Measurements from ENCODE around the gene RPRD2.
"Not testable (repeated sequence)": the region's sequence is repeated elsewhere in the genome, so short reads cannot be mapped to it uniquely, and the experiment has no call there.

Gene RPRD2

DNA sequence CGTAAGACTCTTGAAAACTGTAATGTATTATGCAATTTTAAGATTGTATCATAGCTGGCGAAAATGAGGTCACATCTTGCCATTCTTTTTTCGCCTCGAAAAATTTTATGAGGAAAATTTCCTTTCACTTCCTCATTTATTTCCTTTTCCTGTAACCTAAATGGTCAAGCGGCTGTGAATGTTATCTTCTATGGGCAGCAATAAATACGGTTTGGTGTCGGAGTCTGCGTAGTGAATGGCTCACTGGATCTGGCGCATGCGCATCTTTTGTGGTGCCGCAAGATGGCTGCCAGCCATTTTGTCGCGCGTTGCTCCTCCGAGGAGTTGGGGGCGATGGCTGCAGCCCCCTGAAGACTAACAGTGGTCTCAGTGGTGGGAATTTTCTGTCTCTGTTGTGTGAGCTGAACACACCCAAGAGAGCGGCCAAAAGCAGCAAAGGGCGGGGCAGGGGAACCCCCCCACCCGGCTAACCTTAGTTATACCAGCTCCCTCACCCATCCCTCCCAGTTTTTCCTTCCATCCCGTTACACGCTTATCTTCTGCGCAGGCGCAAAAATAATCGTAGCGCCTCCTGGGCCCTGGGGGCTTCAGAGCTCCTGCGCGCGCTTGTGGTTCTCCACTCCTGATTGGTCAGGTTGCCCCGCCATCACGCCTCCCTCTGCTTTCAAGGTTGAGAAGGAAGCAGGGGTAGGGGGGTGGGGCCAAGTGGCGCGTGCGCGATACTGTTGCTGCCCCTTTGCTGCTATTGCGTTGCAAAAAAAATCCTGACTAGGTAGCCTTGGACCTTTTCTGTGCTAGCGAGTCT, at the start of gene RPRD2:
Gene RPRD2, plus strand, starts transcription at position 722 of the 805 bp plus-strand sequence. CDS start 568 bp downstream, outside the sequence.
- DNase-seq = peak; percentile 99

DNA sequence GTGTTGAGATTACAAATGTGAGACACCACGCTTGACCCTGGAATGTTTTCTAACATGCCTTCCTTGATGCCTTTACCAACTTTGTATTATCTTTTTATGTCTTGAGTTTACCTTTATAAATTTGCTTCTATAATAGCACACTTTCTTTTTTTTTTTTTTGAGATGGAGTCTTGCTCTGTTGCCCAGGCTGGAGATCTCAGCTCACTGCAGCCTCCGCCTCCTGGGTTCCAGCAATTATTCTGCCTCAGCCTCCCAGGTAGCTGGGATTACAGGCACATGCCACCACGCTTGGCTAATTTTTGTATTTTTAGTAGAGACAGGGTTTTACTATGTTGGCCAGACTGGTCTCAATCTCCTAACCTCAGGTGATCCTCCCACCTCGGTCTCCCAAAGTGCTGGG, 49.3 kb upstream of the RPRD2 start:
- not testable (repeated sequence) for DNase-seq

- no peak for DNase-seq
Measured at GRCh38 chr1:150320667-150320978, 43.3 kb upstream of the RPRD2 start.

- no peak for DNase-seq
Measured at GRCh38 chr1:150321826-150322166, 42.2 kb upstream of the RPRD2 start.

DNA sequence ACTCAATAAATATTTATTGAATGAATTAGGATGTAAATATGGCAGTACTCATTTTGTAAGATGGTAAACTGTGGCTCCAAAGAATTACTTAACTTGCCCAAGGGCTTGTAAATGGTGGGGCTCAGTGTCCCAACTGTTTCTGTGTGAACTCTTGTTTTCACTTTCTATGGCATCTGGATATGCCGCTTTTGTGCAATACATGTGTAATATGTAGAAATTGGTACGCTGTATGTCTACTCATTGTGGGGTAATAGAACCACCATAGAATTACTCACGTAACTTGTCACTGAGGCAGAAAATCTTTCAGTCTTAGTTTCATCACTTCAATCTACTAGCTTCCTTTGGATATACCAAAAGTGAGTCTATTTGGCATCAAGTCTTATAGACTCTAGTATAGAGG, 41.6 kb upstream of the RPRD2 start:
- peak; percentile 95 for DNase-seq

DNA sequence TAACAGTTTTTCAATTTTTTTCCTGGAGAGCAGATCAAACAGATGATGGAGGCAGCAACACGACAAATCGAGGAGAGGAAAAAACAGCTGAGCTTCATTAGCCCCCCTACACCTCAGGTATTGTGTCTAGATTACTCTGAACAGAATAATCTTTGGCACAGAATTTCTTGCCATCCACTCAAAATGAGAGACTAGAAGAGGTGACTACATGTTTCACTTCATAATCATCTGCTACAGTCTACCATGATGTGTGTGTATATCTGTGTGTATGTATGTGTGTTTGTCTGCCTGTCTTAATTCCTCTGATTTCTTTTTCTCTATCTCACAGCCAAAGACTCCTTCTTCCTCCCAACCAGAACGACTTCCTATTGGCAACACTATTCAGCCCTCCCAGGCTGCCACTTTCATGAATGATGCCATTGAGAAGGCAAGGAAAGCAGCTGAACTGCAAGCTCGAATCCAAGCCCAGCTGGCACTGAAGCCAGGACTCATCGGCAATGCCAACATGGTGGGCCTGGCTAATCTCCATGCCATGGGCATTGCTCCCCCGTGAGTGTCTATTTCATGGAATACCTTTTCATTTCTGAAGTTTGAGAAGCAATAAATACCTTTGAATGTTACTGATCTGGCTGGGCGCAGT, 31.2 kb upstream of the RPRD2 start:
- no peak for DNase-seq

- no peak for DNase-seq
Measured at GRCh38 chr1:150346316-150346715, 17.6 kb upstream of the RPRD2 start.

- no peak for DNase-seq
Measured at GRCh38 chr1:150352866-150353265, 11.1 kb upstream of the RPRD2 start.

DNA sequence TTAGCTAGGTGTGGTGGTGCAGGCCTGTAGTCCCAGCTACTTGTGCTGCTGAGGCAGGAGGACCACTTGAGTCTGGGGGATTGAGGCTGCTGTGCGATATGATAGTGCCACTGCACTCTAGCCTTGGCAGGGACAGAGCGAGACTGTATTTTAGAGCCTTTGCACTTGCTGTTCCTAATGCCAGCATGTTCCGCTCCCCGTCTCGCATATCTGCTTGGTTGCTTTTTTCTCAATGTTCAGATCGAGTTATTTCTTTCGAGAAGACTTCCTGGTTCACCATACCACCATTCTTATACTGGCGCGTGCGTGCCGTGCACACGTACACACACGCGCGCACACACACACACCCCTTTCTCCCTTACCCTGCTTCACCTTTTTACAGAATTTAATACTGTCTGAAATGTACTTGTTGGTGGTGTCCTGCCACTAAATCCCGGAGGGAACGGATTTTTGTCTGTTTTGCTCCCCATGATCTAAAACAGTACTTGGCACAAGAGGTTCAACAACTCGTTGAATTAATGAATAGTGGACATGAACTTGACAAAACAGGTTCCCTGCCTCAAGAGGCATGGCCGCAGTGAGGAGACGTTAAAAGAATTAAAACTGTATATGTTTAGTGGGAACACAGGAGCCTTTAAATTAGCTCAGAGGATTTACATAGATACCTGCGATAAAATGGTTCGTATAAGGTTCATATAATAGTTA, 1.1 kb upstream of the RPRD2 start:
- no peak for DNase-seq

DNA sequence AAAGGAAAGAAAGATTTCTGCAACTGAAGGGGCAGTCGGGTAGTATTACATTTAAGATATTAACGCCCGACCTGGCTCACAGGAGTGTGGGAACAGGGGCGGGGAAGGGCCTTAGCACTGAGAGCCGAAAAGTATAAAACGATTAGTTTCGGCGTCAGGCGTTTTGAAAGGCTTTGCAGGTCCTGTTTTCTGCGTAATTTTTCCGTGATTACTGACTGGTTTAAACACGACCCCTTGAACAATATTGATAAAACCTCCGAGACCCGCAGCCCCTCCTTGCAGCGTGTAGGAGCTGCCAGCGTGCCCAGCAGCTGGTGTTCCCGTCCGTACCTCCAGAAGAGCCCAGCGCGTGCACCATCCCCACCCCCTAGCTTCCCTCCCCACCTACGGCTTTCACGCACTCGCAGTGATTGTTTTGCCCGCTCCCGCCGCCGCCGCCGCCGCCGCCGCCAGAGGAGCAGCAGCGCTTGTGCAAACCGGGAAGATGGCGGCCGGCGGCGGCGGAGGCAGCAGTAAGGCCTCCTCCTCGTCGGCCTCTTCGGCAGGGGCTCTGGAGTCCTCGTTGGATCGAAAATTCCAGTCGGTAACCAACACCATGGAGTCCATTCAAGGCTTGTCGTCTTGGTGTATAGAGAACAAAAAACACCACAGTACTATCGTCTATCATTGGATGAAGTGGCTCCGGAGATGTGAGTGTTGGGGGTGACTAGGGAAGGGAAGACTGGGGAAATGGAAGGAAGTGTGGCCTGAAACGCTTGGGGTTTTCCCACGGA, 470 bp downstream of the RPRD2 start:
- DNase-seq = peak; percentile 36

DNA sequence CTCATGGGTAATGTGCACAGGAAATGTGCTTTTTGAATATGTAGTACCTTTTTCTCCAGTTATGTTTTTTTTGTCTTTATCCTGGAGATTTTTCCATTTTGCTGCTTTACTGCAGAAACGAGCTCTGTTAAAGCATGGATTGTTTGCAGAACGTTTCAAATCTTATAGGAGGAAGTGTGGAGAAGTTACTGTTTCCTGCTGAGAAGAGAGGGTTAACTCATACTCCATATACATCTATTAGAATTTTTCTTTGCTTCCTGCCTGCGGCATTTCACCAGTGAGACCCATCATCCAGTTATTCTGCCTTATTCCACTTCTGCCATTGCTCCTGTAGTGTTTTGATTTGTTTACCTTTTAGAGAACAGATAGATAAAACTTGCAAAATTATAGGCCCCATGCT, 2.0 kb downstream of the RPRD2 start:
- peak; percentile 26 for DNase-seq

DNA sequence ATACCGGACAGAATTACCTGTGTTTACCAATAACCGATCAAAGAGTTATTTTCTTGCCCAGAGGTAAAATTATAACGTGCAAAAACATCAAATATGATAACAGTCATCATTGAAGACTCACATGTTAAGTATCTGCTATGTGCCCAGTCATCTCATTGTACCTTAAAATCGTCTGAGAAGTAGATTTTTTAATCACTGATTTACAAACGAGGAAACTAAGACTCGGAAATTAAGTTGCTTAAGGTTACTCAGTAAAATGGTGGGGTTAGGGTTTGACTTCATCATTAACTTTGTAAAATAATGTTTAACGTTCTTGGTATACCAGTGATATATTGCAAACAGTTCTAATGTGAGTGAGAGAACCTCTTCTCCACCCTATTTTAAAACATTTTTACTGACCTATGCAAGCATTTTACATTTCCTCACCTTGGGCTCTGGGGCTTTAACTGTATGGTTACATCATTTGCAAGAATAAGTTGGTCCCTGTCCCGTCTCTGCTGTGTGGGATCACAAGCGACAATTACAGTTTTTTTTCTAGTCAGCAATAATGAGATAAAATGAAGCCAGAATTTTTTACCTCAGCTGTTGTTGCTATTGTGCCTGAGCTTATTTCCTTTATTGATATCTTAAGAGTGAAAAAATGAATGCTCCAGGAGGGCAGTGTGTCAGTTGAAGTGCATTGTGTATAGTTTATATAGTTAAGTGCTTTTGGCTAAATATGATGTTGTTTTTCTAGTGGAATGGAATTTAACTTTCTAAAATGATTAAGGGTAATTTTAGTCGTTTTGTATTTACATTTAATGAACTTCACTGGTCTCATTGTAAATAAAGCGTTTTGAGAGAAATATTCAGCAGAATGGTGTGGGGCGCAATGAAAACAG, 2.7 kb downstream of the RPRD2 start:
- no peak for DNase-seq

DNA sequence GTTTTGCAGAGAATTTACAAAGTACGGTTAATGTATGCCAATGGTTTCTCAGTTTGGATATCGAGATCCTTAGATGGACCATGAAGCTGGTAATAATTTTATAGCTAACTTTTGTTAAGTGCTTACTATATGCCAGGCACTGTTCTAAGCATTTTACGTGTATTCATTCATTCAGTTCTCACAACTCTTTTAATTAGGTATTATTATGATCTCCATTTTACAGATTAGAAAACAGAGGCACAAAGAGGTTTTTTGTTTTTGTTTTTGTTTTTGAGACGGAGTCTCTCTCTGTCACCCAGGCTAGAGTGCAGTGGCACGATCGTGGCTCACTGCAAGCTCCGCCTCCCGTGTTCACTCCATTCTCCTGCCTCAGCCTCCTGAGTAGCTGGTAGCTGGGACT, 7.2 kb downstream of the RPRD2 start:
- no peak for DNase-seq

DNA sequence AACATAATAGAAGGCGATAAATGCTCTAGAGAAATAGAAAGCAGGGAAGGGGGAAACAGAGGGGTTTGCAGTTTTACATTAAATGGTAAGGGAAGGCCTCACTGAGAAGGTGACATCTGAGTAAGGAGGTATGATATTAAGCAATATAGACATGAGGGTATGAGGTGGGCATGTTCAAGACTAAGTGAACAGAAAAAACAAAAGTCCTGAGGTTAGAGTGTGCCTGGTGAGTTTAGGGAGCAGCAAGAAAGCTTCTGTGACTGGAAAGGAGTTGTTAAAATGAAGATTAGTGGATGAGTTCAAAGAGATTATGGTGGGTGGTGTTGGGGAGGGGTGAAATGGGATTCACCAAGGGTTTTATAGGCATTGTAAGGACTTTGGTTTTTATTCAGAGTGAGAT, 8.6 kb downstream of the RPRD2 start:
- no peak for DNase-seq

GRCh38 chr1:150376110-150376509, 12.2 kb downstream of the RPRD2 start:
- no peak for DNase-seq

- no peak for DNase-seq
Measured at GRCh38 chr1:150383631-150384324, 19.8 kb downstream of the RPRD2 start.

- no peak for DNase-seq
Measured at GRCh38 chr1:150385537-150386445, 21.8 kb downstream of the RPRD2 start.

DNA sequence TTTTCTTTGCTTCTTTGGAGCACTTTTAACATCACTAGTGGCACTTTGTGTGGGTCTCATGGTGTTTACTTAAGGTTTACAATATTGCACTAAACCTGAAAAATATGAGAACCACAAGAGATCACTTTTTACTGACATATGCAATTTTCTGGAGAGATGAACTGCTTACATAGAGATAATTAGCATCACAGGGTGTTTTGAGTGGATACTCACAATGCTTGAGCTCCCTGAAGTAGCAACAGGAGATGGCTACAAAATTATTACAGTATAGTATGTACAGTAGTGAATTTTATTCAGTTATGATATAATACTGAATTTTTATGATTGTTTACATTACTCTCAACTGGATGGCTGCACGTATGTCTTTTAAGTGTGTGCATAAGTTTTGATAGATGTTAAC, 22.6 kb downstream of the RPRD2 start:
- DNase-seq = no peak

GRCh38 chr1:150387200-150387599, 23.3 kb downstream of the RPRD2 start:
- DNase-seq = peak; percentile 58

GRCh38 chr1:150388241-150388640, 24.3 kb downstream of the RPRD2 start:
- DNase-seq = no peak

DNA sequence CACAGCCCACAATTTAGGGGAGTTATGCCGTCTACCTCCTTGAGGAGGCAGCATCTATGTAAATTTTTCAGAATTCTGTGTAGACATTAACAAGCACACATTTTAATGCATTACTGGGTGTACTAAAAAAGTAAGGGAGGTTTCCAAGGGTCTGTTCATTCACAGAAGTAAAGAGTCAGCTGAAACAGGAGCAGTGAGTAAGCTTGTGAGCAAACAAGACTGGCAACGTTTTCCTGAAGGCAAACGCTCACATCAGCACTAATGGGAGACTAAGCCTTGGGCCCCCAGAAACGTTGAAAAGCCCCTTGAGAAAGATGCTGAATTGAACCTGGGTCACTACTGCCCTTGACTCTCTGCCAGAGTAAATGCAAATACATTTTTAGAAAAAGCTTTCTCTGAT, 25.7 kb downstream of the RPRD2 start:
- DNase-seq = no peak

All from MV-4-11 (cell line).